ENCODE results near the gene CNOT1. TPM values are rescaled to one million over a fixed set of nuclear protein-coding genes. Genes with fewer than 3 reads are reported as not detected.

Gene CNOT1
- total RNA-seq, 1 donor from 2014 or later = 64.1 TPM

- Histone ChIP-seq H3K27me3 (ENCODE audit: low read depth) (no peaks in the 10 kb centered on the region), H3K36me3 (peaks cover 3% of the 10 kb centered on the region), H3K9me3 (replicated peaks) (no peaks in the 10 kb centered on the region), H3K27ac (replicated peaks) (peak overlapping the region; percentile 86), H3K4me3 (peak overlapping the region; percentile 19), H3K4me1 (peaks cover 78% of the 10 kb centered on the region)
- intact Hi-C loops (cut with micrococcal nuclease) = loop anchor here (5.0 kb wide), 1 partner anchor 148 kb away; no protein-coding TSS in a partner anchor
- no peak for DNase-seq
- no peak for TF ChIP-seq CTCF (IDR thresholded peaks at IDR 0.05; ENCODE audit: borderline replicate concordance)
These were observed 144.3 kb downstream of the CNOT1 start for GRCh38 chr16:58485184-58485887.

- no peaks in the 10 kb centered on the region for H3K27me3 ChIP-seq (ENCODE audit: low read depth)
- H3K4me3 ChIP-seq = no peak overlapping the region
- peaks cover 91% of the 10 kb centered on the region for H3K4me1 ChIP-seq
- TF ChIP-seq CTCF (IDR thresholded peaks at IDR 0.05; ENCODE audit: borderline replicate concordance) = no peak
- no peaks in the 10 kb centered on the region for H3K9me3 ChIP-seq (replicated peaks)
- intact Hi-C loops (cut with micrococcal nuclease) = no loop called here
- peak overlapping the region; percentile 66 for H3K27ac ChIP-seq (replicated peaks)
- no peak for DNase-seq
- no peaks in the 10 kb centered on the region for H3K36me3 ChIP-seq
These were observed 147.7 kb downstream of the CNOT1 start for GRCh38 chr16:58481931-58482330.

GRCh38 chr16:58481226-58481869 lies 148.3 kb downstream of the CNOT1 start:
- Histone ChIP-seq H3K9me3 (replicated peaks) (no peaks in the 10 kb centered on the region), H3K4me3 (no peak overlapping the region), H3K4me1 (peaks cover 93% of the 10 kb centered on the region), H3K27ac (replicated peaks) (peak overlapping the region; percentile 66), H3K36me3 (no peaks in the 10 kb centered on the region), H3K27me3 (ENCODE audit: low read depth) (no peaks in the 10 kb centered on the region)
- intact Hi-C loops (cut with micrococcal nuclease) = no loop called here
- DNase-seq = no peak
- TF ChIP-seq CTCF (IDR thresholded peaks at IDR 0.05; ENCODE audit: borderline replicate concordance) = no peak

- TF ChIP-seq CTCF (IDR thresholded peaks at IDR 0.05; ENCODE audit: borderline replicate concordance) = no peak
- Histone ChIP-seq H3K4me1 (peaks cover 93% of the 10 kb centered on the region), H3K36me3 (no peaks in the 10 kb centered on the region), H3K9me3 (replicated peaks) (no peaks in the 10 kb centered on the region), H3K27ac (replicated peaks) (peak overlapping the region; percentile 88), H3K4me3 (no peak overlapping the region), H3K27me3 (ENCODE audit: low read depth) (no peaks in the 10 kb centered on the region)
- intact Hi-C loops (cut with micrococcal nuclease) = no loop called here
- DNase-seq = no peak
These were observed 151.2 kb downstream of the CNOT1 start for GRCh38 chr16:58478427-58478826.

- Histone ChIP-seq H3K4me3 (no peak overlapping the region), H3K27ac (replicated peaks) (peak overlapping the region; percentile 88), H3K27me3 (ENCODE audit: low read depth) (no peaks in the 10 kb centered on the region), H3K9me3 (replicated peaks) (no peaks in the 10 kb centered on the region), H3K36me3 (no peaks in the 10 kb centered on the region), H3K4me1 (peaks cover 99% of the 10 kb centered on the region)
- TF ChIP-seq CTCF (IDR thresholded peaks at IDR 0.05; ENCODE audit: borderline replicate concordance) = no peak
- no peak for DNase-seq
- intact Hi-C loops (cut with micrococcal nuclease) = no loop called here
These were observed 152.8 kb downstream of the CNOT1 start for GRCh38 chr16:58476791-58477190.
